ENCODE results near the gene C2CD3.

C2CD3 gene

DNA sequence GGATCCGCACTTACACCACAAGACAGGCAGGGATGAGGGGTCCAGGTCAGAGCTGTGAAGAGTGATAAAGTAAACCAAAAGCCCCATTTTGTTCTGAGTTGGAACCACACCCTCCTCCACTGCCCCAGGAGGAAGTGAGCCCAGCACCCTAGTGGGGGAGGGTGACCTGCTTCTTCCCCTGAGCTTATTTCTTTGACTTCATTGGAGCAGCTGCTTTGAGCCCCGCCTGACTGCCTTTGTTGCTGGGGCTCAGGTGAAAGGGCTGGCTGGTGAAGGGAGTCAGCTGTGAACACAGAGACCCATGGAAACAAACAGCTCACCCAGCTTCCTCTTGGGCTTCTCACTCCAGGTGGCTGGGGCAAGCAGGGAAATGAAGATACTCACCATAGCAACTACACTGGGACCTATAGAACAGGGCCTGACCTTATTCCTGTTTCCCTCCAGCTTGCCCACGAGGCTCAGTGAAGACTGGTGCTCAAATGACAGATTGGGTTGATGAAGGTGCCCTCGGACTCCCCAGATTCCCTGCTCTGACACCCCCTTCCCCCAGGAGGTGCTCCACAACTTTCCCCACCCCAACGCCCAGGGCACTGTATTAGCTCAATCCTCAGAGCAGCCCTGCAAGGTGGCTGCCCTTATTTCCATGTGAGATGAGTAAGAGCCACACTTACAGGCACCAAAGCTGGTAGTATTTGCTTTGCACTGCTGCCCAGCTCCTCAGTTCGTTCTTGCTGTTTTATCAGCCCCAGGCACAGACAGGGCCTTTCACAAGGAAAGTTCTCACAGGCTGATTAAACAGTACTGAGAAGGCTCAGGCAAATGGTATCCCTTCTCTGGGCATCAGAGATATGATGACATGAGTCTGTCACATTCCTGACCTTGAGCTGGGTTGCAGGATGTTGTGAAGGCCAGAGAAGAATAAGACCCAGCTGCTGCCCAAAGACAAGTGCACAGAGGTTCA lies 190.5 kb downstream of the C2CD3 start:
- Histone ChIP-seq H3K27me3 (ENCODE audit: insufficient read depth, low read depth) (no peaks in the 10 kb centered on the region), H3K4me2 (peak overlapping the region; percentile 94), H3K79me2 (ENCODE audit: insufficient read depth, low read depth) (peaks cover 14% of the 10 kb centered on the region), H3K36me3 (ENCODE audit: insufficient read depth) (no peaks in the 10 kb centered on the region), H3K4me3 (IDR thresholded peaks at IDR 0.05; ENCODE audit: insufficient read depth, low read depth, low read length) (no peak overlapping the region), H2AFZ (ENCODE audit: low read depth) (no peak overlapping the region), H3K27ac (peak overlapping the region; percentile 76), H3K4me1 (ENCODE audit: low read depth, poor library complexity, severe bottlenecking) (peaks cover 51% of the 10 kb centered on the region), H3K9ac (peak overlapping the region; percentile 22; the same call in 1 of the 2 replicates), H4K20me1 (ENCODE audit: insufficient read depth) (no peaks in the 10 kb centered on the region)
- TF ChIP-seq, protein P1, sequence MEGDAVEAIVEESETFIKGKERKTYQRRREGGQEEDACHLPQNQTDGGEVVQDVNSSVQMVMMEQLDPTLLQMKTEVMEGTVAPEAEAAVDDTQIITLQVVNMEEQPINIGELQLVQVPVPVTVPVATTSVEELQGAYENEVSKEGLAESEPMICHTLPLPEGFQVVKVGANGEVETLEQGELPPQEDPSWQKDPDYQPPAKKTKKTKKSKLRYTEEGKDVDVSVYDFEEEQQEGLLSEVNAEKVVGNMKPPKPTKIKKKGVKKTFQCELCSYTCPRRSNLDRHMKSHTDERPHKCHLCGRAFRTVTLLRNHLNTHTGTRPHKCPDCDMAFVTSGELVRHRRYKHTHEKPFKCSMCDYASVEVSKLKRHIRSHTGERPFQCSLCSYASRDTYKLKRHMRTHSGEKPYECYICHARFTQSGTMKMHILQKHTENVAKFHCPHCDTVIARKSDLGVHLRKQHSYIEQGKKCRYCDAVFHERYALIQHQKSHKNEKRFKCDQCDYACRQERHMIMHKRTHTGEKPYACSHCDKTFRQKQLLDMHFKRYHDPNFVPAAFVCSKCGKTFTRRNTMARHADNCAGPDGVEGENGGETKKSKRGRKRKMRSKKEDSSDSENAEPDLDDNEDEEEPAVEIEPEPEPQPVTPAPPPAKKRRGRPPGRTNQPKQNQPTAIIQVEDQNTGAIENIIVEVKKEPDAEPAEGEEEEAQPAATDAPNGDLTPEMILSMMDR (conservative IDR thresholded peaks at IDR 0.05; ENCODE audit: low read depth, low read length) = no peak

DNA sequence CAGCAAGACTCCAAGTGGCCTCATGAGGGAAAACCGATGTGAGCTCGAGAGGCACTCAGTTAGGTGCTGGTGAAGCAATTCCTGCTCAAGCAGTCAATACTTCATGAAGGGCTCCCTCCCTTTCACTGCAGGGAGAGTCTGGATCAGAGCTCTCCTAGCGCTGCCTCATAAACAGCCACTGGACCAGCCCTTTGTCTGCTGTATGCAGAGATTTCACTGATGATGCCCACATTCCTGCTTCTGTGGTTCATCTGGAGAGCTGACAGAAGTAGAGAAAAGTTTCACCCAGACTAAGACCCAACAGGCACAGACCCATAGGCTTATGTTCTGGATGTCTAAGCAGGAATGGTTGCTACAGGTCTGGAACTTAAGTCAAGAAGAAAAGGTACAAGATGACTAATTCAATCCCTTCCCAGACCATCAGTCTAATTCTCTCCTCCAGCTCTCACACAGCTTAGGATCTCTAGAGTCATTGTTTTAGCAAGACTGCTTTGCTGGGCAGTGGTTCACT lies 192.2 kb downstream of the C2CD3 start:
- Histone ChIP-seq H3K4me2 (no peak overlapping the region), H3K27me3 (ENCODE audit: insufficient read depth, low read depth) (no peaks in the 10 kb centered on the region), H2AFZ (ENCODE audit: low read depth) (no peak overlapping the region), H3K4me3 (IDR thresholded peaks at IDR 0.05; ENCODE audit: insufficient read depth, low read depth, low read length) (no peak overlapping the region), H4K20me1 (ENCODE audit: insufficient read depth) (no peaks in the 10 kb centered on the region), H3K4me1 (ENCODE audit: low read depth, poor library complexity, severe bottlenecking) (peaks cover 64% of the 10 kb centered on the region), H3K9ac (no peak overlapping the region), H3K27ac (no peak overlapping the region), H3K79me2 (ENCODE audit: insufficient read depth, low read depth) (peaks cover 14% of the 10 kb centered on the region), H3K36me3 (ENCODE audit: insufficient read depth) (no peaks in the 10 kb centered on the region)
- TF ChIP-seq, protein P1 (conservative IDR thresholded peaks at IDR 0.05; ENCODE audit: low read depth, low read length) = no peak

DNA sequence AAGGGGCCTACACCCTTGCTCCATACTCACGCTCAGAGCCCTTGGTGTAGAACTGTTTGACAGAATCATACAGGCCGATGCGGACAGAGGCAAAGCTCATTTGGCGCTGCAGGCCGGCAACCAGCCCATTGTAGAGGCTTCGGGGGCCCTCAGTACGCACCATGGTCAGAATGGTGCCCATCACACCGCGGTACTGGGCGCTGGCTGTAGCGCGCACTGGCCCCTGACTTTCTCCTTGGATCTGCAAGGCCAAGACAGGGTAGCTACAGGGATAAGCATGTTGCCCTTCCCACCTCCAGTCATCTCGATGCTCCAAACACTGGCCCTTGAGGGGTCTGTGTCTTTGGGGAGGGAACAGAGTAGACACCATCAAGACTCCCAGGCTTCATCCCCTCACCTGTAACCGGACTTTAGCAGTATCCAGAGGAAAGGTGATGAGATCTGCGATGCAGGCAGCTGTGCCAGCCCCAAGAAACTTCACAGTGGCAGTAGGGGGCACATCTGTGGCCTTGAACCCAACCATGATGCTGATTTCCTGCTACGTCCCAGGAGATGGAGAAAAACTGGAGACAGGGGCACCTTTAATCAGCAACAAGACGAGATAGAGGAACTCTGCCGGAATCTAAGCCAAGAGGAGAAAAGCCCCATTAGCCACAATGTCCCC lies 192.8 kb downstream of the C2CD3 start:
- Histone ChIP-seq H2AFZ (ENCODE audit: low read depth) (no peak overlapping the region), H4K20me1 (ENCODE audit: insufficient read depth) (no peaks in the 10 kb centered on the region), H3K79me2 (ENCODE audit: insufficient read depth, low read depth) (peaks cover 14% of the 10 kb centered on the region), H3K27me3 (ENCODE audit: insufficient read depth, low read depth) (no peaks in the 10 kb centered on the region), H3K4me3 (IDR thresholded peaks at IDR 0.05; ENCODE audit: insufficient read depth, low read depth, low read length) (no peak overlapping the region), H3K36me3 (ENCODE audit: insufficient read depth) (no peaks in the 10 kb centered on the region), H3K27ac (no peak overlapping the region), H3K4me2 (no peak overlapping the region), H3K9ac (no peak overlapping the region), H3K4me1 (ENCODE audit: low read depth, poor library complexity, severe bottlenecking) (peaks cover 66% of the 10 kb centered on the region)
- TF ChIP-seq, protein P1 (conservative IDR thresholded peaks at IDR 0.05; ENCODE audit: low read depth, low read length) = no peak

DNA sequence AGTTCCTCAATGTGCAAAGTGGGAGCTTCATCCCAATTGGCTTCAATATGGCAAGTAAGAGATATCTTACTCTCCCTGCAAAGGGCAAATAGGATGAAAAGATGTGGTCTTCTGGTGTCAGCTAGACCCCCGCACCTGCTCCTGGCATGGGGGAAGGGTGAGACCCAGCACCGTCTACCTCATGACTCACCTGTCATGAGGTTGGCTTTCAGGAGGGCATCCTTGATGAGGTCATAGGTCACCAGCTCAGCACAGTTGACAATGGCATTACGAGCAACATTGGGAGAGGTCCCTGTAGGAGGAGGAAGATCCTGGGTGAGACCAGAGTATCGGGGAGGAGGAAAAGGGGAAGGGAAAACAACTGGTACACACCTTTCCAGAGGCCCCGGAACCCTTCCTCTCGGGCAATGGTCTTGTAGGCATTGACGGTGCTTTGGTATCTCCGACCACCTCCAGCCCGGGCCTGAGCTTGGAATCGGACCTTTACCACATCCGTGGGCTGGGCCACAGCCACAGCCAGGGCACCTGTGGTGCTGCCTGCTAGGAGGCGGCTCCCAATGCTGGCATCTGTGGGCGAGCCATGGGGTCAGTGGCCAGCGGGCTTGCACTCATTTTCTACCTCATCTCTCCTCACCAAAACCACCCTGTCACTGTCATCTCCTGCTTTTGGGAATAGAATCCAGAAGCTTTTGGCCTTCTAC lies 194.2 kb downstream of the C2CD3 start:
- H3K4me2 ChIP-seq = no peak overlapping the region
- no peak overlapping the region for H3K4me3 ChIP-seq (IDR thresholded peaks at IDR 0.05; ENCODE audit: insufficient read depth, low read depth, low read length)
- H2AFZ ChIP-seq (ENCODE audit: low read depth) = no peak overlapping the region
- H3K4me1 ChIP-seq (ENCODE audit: low read depth, poor library complexity, severe bottlenecking) = peaks cover 66% of the 10 kb centered on the region
- TF ChIP-seq, protein P1 (conservative IDR thresholded peaks at IDR 0.05; ENCODE audit: low read depth, low read length) = no peak
- H3K79me2 ChIP-seq (ENCODE audit: insufficient read depth, low read depth) = peaks cover 4% of the 10 kb centered on the region
- H4K20me1 ChIP-seq (ENCODE audit: insufficient read depth) = no peaks in the 10 kb centered on the region
- H3K27ac ChIP-seq = no peak overlapping the region
- no peaks in the 10 kb centered on the region for H3K36me3 ChIP-seq (ENCODE audit: insufficient read depth)
- no peak overlapping the region for H3K9ac ChIP-seq
- no peaks in the 10 kb centered on the region for H3K27me3 ChIP-seq (ENCODE audit: insufficient read depth, low read depth)

Data from KMS-11 (cell line).